ENCODE data around the gene TIMM23.
"Not testable (repeated sequence)": the region's sequence is repeated elsewhere in the genome, so short reads cannot be mapped to it uniquely, and the experiment has no call there.

Gene TIMM23

GRCh38 chr10:46048152-46048551 is 75.9 kb downstream of the TIMM23 start:
- H3K9ac ChIP-seq (ENCODE audit: low read length in 5 of 5) = no peak overlapping the region
- H3K4me1 ChIP-seq (ENCODE audit: control insufficient read depth in 5 of 5, insufficient read depth in 5 of 5, low read length in 5 of 5) = no peaks in the 10 kb centered on the region
- H3K9me3 ChIP-seq (ENCODE audit: control insufficient read depth in 5 of 5, low read length in 5 of 5) = no peaks in the 10 kb centered on the region
- no peak overlapping the region for H3K27ac ChIP-seq (ENCODE audit: low read depth, low read length)
- no peak overlapping the region for H3K4me3 ChIP-seq (ENCODE audit: low read depth in 1 of 5, low read length in 5 of 5)
- peaks cover 0 to 10% (median 2%) of the 10 kb centered on the region in 5 donors for H3K27me3 ChIP-seq (ENCODE audit: control insufficient read depth in 5 of 5, insufficient read depth in 4 of 5, low read length in 5 of 5)
- H3K36me3 ChIP-seq (ENCODE audit: control insufficient read depth in 5 of 5, insufficient read depth in 5 of 5, low read length in 5 of 5) = no peaks in the 10 kb centered on the region

DNA sequence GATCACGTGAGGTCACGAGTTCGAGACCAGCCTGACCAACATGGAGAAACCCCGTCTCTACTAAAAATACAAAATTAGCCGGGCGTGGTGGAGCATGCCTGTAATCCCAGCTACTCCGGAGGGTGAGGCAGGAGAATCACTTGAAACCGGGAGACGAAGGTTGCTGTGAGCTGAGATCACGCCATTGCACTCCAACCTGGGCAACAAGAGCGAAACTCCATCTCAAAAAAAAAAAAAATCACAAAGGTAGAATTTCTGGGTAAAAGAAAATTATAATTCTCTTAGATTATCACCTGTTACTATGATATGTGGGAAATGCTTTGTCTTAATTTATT is 77.2 kb downstream of the TIMM23 start:
- H3K36me3 ChIP-seq (ENCODE audit: control insufficient read depth in 5 of 5, insufficient read depth in 5 of 5, low read length in 5 of 5); H3K27ac ChIP-seq (ENCODE audit: low read depth, low read length); H3K4me1 ChIP-seq (ENCODE audit: control insufficient read depth in 5 of 5, insufficient read depth in 5 of 5, low read length in 5 of 5): not testable (repeated sequence)

DNA sequence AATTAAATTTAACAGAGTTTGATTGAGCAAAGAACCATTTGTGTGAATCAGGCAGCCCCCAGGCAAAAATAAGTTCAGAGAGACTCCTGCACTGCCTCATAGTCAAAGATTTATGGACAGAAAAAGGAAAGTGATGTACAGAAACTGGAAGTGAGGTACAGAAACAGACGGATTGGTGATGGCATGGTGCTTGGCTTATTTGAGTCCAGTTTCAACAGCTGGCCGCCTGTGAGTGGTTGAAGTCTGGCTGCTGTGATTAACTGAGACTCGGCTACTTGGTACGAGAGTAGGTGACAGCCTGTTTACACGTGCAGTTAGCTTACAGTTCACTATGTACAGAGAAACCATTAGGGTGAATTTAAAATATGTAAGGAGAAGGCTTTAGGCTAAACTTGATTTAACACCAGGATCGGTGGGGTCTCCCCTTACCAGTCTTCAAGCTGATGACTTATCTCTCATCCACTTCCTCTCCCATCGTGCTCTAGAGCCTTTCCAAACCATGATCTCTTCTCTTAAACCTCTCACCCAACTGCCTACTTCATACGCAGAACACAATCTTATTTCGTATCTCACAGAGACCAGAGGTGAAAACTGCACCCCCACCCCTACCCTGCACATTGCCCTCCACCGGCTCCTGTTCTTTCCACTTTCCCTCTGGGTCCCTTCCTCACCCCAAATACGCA is 78.8 kb downstream of the TIMM23 start:
- Histone ChIP-seq H3K27ac (ENCODE audit: low read depth, low read length) (no peak overlapping the region), H3K4me3 (ENCODE audit: low read depth in 1 of 5, low read length in 5 of 5) (no peak overlapping the region), H3K36me3 (ENCODE audit: control insufficient read depth in 5 of 5, insufficient read depth in 5 of 5, low read length in 5 of 5) (no peaks in the 10 kb centered on the region), H3K27me3 (ENCODE audit: control insufficient read depth in 5 of 5, insufficient read depth in 4 of 5, low read length in 5 of 5) (peaks cover 0 to 12% (median 0%) of the 10 kb centered on the region in 5 donors), H3K9ac (ENCODE audit: low read length in 5 of 5) (no peak overlapping the region), H3K9me3 (ENCODE audit: control insufficient read depth in 5 of 5, low read length in 5 of 5) (no peaks in the 10 kb centered on the region), H3K4me1 (ENCODE audit: control insufficient read depth in 5 of 5, insufficient read depth in 5 of 5, low read length in 5 of 5) (no peaks in the 10 kb centered on the region)

More for the DNA sequence above, 77.2 kb downstream of the TIMM23 start:
- H3K9ac ChIP-seq (ENCODE audit: low read length in 5 of 5); H3K9me3 ChIP-seq (ENCODE audit: control insufficient read depth in 5 of 5, low read length in 5 of 5); H3K27me3 ChIP-seq (ENCODE audit: control insufficient read depth in 5 of 5, insufficient read depth in 4 of 5, low read length in 5 of 5); H3K4me3 ChIP-seq (ENCODE audit: low read depth in 1 of 5, low read length in 5 of 5): not testable (repeated sequence)

- Histone ChIP-seq H3K4me3 (ENCODE audit: low read depth in 1 of 5, low read length in 5 of 5) (no peak overlapping the region), H3K27me3 (ENCODE audit: control insufficient read depth in 5 of 5, insufficient read depth in 4 of 5, low read length in 5 of 5) (peaks cover 0 to 9% (median 0%) of the 10 kb centered on the region in 5 donors), H3K27ac (ENCODE audit: low read depth, low read length) (no peak overlapping the region), H3K9ac (ENCODE audit: low read length in 5 of 5) (no peak overlapping the region), H3K9me3 (ENCODE audit: control insufficient read depth in 5 of 5, low read length in 5 of 5) (peaks cover 0 to 5% (median 0%) of the 10 kb centered on the region in 5 donors), H3K36me3 (ENCODE audit: control insufficient read depth in 5 of 5, insufficient read depth in 5 of 5, low read length in 5 of 5) (no peaks in the 10 kb centered on the region), H3K4me1 (ENCODE audit: control insufficient read depth in 5 of 5, insufficient read depth in 5 of 5, low read length in 5 of 5) (no peaks in the 10 kb centered on the region)
These were observed 79.9 kb downstream of the TIMM23 start for GRCh38 chr10:46052057-46052790.

DNA sequence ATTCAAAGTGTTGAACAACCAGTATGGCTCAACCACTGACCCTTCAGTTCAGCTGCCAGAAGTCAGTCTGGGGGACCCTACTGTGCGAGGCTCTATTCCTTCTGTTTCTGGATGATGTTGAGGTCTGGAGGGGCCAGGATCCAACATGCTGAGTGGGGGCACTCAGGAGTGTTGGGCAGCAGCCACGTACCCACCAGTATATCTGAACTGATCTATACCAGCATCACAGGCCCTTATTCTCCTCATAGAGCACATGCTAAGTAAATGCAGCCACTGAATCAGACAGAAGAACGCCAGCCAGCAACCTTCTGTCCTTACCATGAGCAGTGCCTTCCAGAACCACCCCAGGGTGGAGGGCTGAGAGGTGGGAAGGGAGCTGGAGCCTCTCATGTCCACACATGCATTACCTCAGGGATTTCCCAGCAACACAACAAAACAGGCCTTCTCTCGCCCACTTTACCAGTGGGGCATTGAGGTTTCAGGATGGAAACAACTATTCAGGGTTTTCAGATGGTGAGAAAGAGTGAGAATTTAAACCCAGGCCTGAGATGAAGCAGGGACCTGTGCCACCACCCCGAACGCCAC is 80.6 kb downstream of the TIMM23 start:
- no peaks in the 10 kb centered on the region for H3K4me1 ChIP-seq (ENCODE audit: control insufficient read depth in 5 of 5, insufficient read depth in 5 of 5, low read length in 5 of 5)
- H3K27ac ChIP-seq (ENCODE audit: low read depth, low read length) = no peak overlapping the region
- no peaks in the 10 kb centered on the region for H3K36me3 ChIP-seq (ENCODE audit: control insufficient read depth in 5 of 5, insufficient read depth in 5 of 5, low read length in 5 of 5)
- H3K9me3 ChIP-seq (ENCODE audit: control insufficient read depth in 5 of 5, low read length in 5 of 5) = peaks cover 0 to 8% (median 0%) of the 10 kb centered on the region in 5 donors
- H3K9ac ChIP-seq (ENCODE audit: low read length in 5 of 5) = no peak overlapping the region
- no peak overlapping the region for H3K4me3 ChIP-seq (ENCODE audit: low read depth in 1 of 5, low read length in 5 of 5)
- H3K27me3 ChIP-seq (ENCODE audit: control insufficient read depth in 5 of 5, insufficient read depth in 4 of 5, low read length in 5 of 5) = peaks cover 0 to 4% (median 0%) of the 10 kb centered on the region in 5 donors

Data from subcutaneous abdominal adipose tissue (tissue), 5 donors.